Sigmoid colon (tissue), 4 donors: Measurements from ENCODE around the gene TSPAN5.

ENCODE experiments used
- CTCF ChIP-seq, 4 experiments: fragments of 450-650 bp in 3 of 4; fragments of 200-600 bp in 1 of 4; IDR thresholded peaks; one replicate each; pipeline ENCODE4 v1.5.1; 2016 to 2019; ENCODE audit warnings: antibody characterized with exemption in 4 of 4, mild to moderate bottlenecking in 3 of 4, moderate library complexity in 2 of 4
- POLR2A ChIP-seq, 2 donors: fragments of 450-650 bp; IDR thresholded peaks; one replicate each; pipeline ENCODE4 v1.6.1; 2016; ENCODE audit warnings: antibody characterized with exemption in 2 of 2, mild to moderate bottlenecking in 2 of 2, moderate library complexity in 2 of 2
- POLR2AphosphoS5 ChIP-seq, 4 donors: sonication (generic); formaldehyde crosslinking; IDR thresholded peaks; one replicate each; pipeline ENCODE4 v1.6.1; 2017; ENCODE audit warnings: antibody characterized with exemption in 4 of 4

- TF ChIP-seq CTCF (IDR thresholded peaks at IDR 0.05): no peak
- no peak for TF ChIP-seq POLR2AphosphoS5 (IDR thresholded peaks at IDR 0.05)
- no peak for TF ChIP-seq POLR2A (IDR thresholded peaks at IDR 0.05)
These were observed 12.7 kb upstream of the TSPAN5 start for GRCh38 chr4:98671131-98671530.
